ENCODE results near the gene JAZF1. TPM values are rescaled to one million over a fixed set of nuclear protein-coding genes. Genes with fewer than 3 reads are reported as not detected.

Gene JAZF1
- total RNA-seq, 3 donors from 2014 or later = 8.6 to 27.4 (median 10.5) TPM

DNA sequence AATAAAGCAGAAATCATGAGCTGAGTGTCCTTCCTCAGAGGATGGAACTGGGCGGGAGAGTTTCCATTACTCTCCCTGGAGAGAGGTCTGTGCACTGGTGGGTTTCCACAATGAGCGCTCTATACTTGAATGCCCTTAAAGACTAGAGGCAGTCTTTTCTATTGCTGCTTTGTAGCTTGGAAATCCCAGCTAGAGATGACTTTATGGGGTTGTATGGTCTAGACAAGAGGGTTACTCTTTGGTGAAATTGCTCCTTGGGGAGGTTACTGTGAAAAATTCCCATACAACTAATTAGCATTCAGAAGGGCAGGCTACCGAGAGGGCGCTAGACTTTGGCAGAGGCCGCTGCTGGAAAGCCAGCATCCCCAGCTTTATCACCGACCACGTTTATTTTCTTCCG, 303.8 kb downstream of the JAZF1 start:
- no peaks in the 10 kb centered on the region for H3K36me3 ChIP-seq
- no peaks in the 10 kb centered on the region for H3K9me3 ChIP-seq
- DNase-seq (ENCODE audit: low spot score in 2 of 2) = no peak
- H3K27ac ChIP-seq = no peak overlapping the region
- intact Hi-C loops (cut with DNase I; ENCODE audit: low total_unique reads) = no loop called here
- no peak overlapping the region for H3K4me3 ChIP-seq
- H3K4me1 ChIP-seq = peaks cover 0 to 4% of the 10 kb centered on the region in 2 donors
- TF ChIP-seq POLR2A (IDR thresholded peaks at IDR 0.05) (no peak), POLR2AphosphoS5 (IDR thresholded peaks at IDR 0.05) (no peak)
- TF ChIP-seq, protein P1, sequence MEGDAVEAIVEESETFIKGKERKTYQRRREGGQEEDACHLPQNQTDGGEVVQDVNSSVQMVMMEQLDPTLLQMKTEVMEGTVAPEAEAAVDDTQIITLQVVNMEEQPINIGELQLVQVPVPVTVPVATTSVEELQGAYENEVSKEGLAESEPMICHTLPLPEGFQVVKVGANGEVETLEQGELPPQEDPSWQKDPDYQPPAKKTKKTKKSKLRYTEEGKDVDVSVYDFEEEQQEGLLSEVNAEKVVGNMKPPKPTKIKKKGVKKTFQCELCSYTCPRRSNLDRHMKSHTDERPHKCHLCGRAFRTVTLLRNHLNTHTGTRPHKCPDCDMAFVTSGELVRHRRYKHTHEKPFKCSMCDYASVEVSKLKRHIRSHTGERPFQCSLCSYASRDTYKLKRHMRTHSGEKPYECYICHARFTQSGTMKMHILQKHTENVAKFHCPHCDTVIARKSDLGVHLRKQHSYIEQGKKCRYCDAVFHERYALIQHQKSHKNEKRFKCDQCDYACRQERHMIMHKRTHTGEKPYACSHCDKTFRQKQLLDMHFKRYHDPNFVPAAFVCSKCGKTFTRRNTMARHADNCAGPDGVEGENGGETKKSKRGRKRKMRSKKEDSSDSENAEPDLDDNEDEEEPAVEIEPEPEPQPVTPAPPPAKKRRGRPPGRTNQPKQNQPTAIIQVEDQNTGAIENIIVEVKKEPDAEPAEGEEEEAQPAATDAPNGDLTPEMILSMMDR (IDR thresholded peaks at IDR 0.05) = no peak
- H3K27me3 ChIP-seq = no peaks in the 10 kb centered on the region

DNA sequence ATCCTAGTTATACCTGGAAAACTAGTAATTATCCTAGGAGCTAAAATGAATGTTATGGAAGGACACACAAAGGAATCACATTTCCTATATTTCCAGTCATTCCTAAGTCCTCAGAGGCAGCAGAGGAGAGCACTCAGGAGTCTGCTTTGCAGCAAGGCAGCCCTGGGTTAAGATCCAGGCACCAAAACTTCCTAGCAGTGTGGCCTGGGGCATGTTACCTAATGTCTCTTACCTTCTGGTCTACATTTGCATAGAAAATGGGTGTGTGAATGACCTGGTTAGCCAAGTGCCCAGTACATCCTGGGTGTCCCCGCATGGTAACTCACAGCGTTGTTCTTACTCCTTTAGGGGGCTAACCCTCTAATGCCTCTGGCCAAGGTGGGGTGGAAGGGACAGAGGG, 304.8 kb downstream of the JAZF1 start:
- H3K27me3 ChIP-seq = no peaks in the 10 kb centered on the region
- H3K36me3 ChIP-seq = no peaks in the 10 kb centered on the region
- H3K4me3 ChIP-seq = no peak overlapping the region
- intact Hi-C loops (cut with DNase I; ENCODE audit: low total_unique reads) = no loop called here
- H3K27ac ChIP-seq = no peak overlapping the region
- no peak for DNase-seq (ENCODE audit: low spot score in 2 of 2)
- no peaks in the 10 kb centered on the region for H3K9me3 ChIP-seq
- peaks cover 0 to 4% of the 10 kb centered on the region in 2 donors for H3K4me1 ChIP-seq
- TF ChIP-seq POLR2A (IDR thresholded peaks at IDR 0.05) (no peak), POLR2AphosphoS5 (IDR thresholded peaks at IDR 0.05) (no peak)
- TF ChIP-seq, protein P1 (IDR thresholded peaks at IDR 0.05) = no peak

DNA sequence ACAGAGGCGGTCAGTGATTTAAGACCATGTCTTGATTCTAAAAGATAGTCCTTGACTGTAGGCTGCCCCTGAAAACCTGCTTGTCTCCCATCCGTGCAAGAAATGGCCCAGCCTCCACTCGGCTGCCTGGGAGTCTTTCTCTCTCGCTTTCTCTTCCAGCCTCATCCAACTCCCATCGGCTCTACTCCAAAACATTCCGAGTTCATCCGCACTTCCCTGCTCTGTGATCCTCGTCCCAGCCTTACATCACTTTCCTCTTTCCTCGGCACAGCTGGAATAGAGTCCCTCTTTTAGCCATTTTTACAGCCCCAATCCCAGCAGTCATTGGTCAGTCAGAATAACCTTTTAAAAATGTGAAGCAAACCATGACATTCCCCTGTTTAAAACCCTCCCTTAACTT, 305.5 kb downstream of the JAZF1 start:
- no peak overlapping the region for H3K27ac ChIP-seq
- TF ChIP-seq POLR2AphosphoS5 (IDR thresholded peaks at IDR 0.05) = no peak
- TF ChIP-seq POLR2A (IDR thresholded peaks at IDR 0.05) = no peak
- TF ChIP-seq, protein P1 (IDR thresholded peaks at IDR 0.05) = no peak
- no peaks in the 10 kb centered on the region for H3K36me3 ChIP-seq
- no peaks in the 10 kb centered on the region for H3K27me3 ChIP-seq
- H3K9me3 ChIP-seq = no peaks in the 10 kb centered on the region
- no peak for DNase-seq (ENCODE audit: low spot score in 2 of 2)
- intact Hi-C loops (cut with DNase I; ENCODE audit: low total_unique reads) = no loop called here
- H3K4me1 ChIP-seq = peaks cover 0 to 4% of the 10 kb centered on the region in 2 donors
- H3K4me3 ChIP-seq = no peak overlapping the region

DNA sequence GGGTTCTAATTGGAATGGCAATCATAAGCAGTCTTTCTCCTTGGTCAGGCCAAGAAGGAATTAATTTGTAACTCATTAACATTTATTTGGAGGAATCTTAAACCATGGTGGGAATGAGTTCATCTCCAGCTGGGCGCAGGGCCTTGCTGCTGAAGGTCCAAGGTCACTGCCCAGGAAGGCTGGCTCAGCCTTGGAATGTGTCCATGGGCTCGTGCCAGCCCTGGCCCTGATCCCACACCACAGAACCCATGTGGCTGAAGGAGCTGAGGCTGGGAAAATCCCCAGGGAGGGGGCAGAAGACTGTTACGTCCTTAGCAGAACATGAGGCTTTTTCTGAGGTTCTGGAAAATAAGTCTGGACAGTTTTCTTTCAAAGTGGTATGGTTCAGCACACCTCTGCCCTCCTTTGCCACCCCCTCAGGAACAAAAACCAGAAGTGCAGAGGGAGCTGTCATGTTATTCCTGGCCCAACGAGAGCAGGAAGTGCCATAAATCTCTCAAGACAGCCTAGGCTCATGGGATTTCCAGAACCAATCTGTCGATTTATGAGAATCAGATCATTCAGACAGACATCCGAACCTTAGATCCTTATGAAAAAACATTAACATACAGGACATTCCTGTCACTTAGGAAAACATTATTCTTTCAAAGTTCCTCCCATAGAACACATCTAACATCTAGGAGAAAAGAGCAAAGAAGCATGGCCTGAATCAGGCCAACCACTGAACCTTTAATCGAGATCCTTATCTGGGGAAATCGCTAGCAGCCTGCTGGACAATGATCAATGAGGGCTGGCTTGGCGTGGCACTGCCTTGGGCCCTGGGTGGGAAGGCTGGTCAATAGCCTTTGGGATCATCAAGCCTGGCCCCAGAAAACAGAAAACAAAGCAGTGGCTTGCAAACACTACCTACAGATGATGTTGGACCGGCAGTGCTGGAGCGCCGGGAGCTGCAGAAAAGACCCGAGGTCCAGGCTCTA, 306.3 kb downstream of the JAZF1 start:
- H3K9me3 ChIP-seq = no peaks in the 10 kb centered on the region
- no peaks in the 10 kb centered on the region for H3K27me3 ChIP-seq
- peak in 1 of 2 donors; percentile 32 for DNase-seq (ENCODE audit: low spot score in 2 of 2)
- intact Hi-C loops (cut with DNase I; ENCODE audit: low total_unique reads) = no loop called here
- H3K36me3 ChIP-seq = no peaks in the 10 kb centered on the region
- peak overlapping the region in 1 of 3 donors; percentile 18 for H3K4me3 ChIP-seq
- H3K4me1 ChIP-seq = peaks cover 0 to 4% of the 10 kb centered on the region in 2 donors
- no peak for TF ChIP-seq POLR2A (IDR thresholded peaks at IDR 0.05)
- TF ChIP-seq, protein P1 (IDR thresholded peaks at IDR 0.05) = no peak
- TF ChIP-seq POLR2AphosphoS5 (IDR thresholded peaks at IDR 0.05) = no peak
- peak overlapping the region; percentile 2 to 27 for H3K27ac ChIP-seq

Measured in breast epithelium (tissue), 4 donors.